Chondrocyte (in vitro differentiated cells): ENCODE data around the gene SIX5. TPM values are rescaled to one million over a fixed set of nuclear protein-coding genes. Genes with fewer than 3 reads are reported as not detected.

ENCODE experiments used
- DNase-seq: peaks from one replicate; pipeline ENCODE4 v3.0.0; 2021; ENCODE audit warnings: mixed read lengths, low spot score
- H3K27ac Mint-ChIP-seq: one replicate; pipeline ENCODE4 v1.8.0; 2021; ENCODE audit warnings: mild to moderate bottlenecking, moderate library complexity, mixed read lengths; ENCODE audit not compliant: unreplicated experiment
- H3K27me3 Mint-ChIP-seq: 2 replicates; pipeline ENCODE4 v1.8.0; 2021; ENCODE audit warnings: low read depth, mixed read lengths
- H3K36me3 Mint-ChIP-seq: 2 replicates; pipeline ENCODE4 v1.8.0; 2021; ENCODE audit warnings: low read depth, mixed read lengths
- H3K4me1 Mint-ChIP-seq: 2 replicates; pipeline ENCODE4 v1.8.0; 2021; ENCODE audit warnings: low read depth, mild to moderate bottlenecking, mixed read lengths
- H3K4me3 Mint-ChIP-seq: one replicate; pipeline ENCODE4 v1.8.0; 2021; ENCODE audit warnings: mild to moderate bottlenecking, moderate library complexity, mixed read lengths; ENCODE audit not compliant: unreplicated experiment
- H3K9me3 Mint-ChIP-seq: 2 replicates; pipeline ENCODE4 v1.8.0; 2021; ENCODE audit warnings: low read depth, mixed read lengths
- total RNA-seq: library from RNA; stranded (reverse); gene quantifications from 3 replicates; pipeline ENCODE4 v1.2.1, GENCODE V29; 2021
- TF ChIP-seq, protein P1 (sequence below): fragments of 200-600 bp; sonication (generic); IDR thresholded peaks from 2 replicates; pipeline ENCODE4 v1.5.0; 2021; ENCODE audit warnings: antibody characterized with exemption, mild to moderate bottlenecking, moderate library complexity

SIX5 gene
- total RNA-seq, 1 donor from 2014 or later, result 33.0 TPM

- H3K36me3 Mint-ChIP-seq, result no peaks in the 10 kb centered on the region
- no peak for DNase-seq
- peak overlapping the region; percentile 59 for H3K27ac Mint-ChIP-seq
- no peaks in the 10 kb centered on the region for H3K9me3 Mint-ChIP-seq
- TF ChIP-seq, protein P1, sequence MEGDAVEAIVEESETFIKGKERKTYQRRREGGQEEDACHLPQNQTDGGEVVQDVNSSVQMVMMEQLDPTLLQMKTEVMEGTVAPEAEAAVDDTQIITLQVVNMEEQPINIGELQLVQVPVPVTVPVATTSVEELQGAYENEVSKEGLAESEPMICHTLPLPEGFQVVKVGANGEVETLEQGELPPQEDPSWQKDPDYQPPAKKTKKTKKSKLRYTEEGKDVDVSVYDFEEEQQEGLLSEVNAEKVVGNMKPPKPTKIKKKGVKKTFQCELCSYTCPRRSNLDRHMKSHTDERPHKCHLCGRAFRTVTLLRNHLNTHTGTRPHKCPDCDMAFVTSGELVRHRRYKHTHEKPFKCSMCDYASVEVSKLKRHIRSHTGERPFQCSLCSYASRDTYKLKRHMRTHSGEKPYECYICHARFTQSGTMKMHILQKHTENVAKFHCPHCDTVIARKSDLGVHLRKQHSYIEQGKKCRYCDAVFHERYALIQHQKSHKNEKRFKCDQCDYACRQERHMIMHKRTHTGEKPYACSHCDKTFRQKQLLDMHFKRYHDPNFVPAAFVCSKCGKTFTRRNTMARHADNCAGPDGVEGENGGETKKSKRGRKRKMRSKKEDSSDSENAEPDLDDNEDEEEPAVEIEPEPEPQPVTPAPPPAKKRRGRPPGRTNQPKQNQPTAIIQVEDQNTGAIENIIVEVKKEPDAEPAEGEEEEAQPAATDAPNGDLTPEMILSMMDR, result peak; percentile 4
- H3K4me1 Mint-ChIP-seq, result peaks cover 21% of the 10 kb centered on the region
- H3K27me3 Mint-ChIP-seq, result no peaks in the 10 kb centered on the region
- peak overlapping the region; percentile 51 for H3K4me3 Mint-ChIP-seq
Observed at GRCh38 chr19:45764945-45765701, 3.9 kb downstream of the SIX5 start.

DNA sequence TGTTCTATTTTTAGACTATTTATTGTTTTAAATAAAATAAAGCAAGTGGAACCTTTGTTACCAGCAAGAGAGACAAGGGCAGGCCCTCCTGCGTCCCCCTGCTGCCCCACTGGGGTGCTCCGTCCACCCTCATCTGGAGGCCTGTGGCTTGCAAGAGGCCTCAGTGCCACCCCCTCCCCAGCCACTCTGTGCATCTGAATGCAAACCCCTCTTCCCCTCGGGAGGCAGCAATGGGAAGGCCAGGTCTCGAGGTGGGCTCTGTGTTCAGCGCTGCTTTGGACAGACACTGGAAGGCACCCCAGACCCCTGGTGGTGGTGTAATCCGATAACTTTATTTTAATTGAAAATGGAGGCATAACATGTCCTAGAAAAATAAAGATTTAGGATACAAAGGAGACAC, 4.6 kb downstream of the SIX5 start:
- H3K27me3 Mint-ChIP-seq, result no peaks in the 10 kb centered on the region
- peak overlapping the region; percentile 51 for H3K4me3 Mint-ChIP-seq
- peak overlapping the region; percentile 59 for H3K27ac Mint-ChIP-seq
- H3K9me3 Mint-ChIP-seq, result no peaks in the 10 kb centered on the region
- no peaks in the 10 kb centered on the region for H3K36me3 Mint-ChIP-seq
- peaks cover 18% of the 10 kb centered on the region for H3K4me1 Mint-ChIP-seq
- TF ChIP-seq, protein P1, result no peak
- no peak for DNase-seq

GRCh38 chr19:45763691-45764294, 5.3 kb downstream of the SIX5 start:
- H3K9me3 Mint-ChIP-seq, result no peaks in the 10 kb centered on the region
- peaks cover 18% of the 10 kb centered on the region for H3K4me1 Mint-ChIP-seq
- no peak overlapping the region for H3K4me3 Mint-ChIP-seq
- H3K36me3 Mint-ChIP-seq, result no peaks in the 10 kb centered on the region
- TF ChIP-seq, protein P1, result no peak
- DNase-seq, result no peak
- H3K27me3 Mint-ChIP-seq, result no peaks in the 10 kb centered on the region
- H3K27ac Mint-ChIP-seq, result no peak overlapping the region

GRCh38 chr19:45762870-45763631, 6.0 kb downstream of the SIX5 start:
- Mint-ChIP-seq H3K4me1 (peaks cover 18% of the 10 kb centered on the region), H3K36me3 (no peaks in the 10 kb centered on the region), H3K27ac (no peak overlapping the region), H3K4me3 (no peak overlapping the region), H3K9me3 (no peaks in the 10 kb centered on the region), H3K27me3 (no peaks in the 10 kb centered on the region)
- TF ChIP-seq, protein P1, result no peak
- DNase-seq, result no peak

GRCh38 chr19:45761714-45762113, 7.3 kb downstream of the SIX5 start:
- TF ChIP-seq, protein P1, result no peak
- H3K27me3 Mint-ChIP-seq, result no peaks in the 10 kb centered on the region

More at GRCh38 chr19:45761714-45762113, 7.3 kb downstream of the SIX5 start:
- no peaks in the 10 kb centered on the region for H3K9me3 Mint-ChIP-seq
- no peak for DNase-seq
- H3K27ac Mint-ChIP-seq, result no peak overlapping the region
- no peak overlapping the region for H3K4me3 Mint-ChIP-seq
- no peaks in the 10 kb centered on the region for H3K36me3 Mint-ChIP-seq
- peaks cover 18% of the 10 kb centered on the region for H3K4me1 Mint-ChIP-seq
